Activated B cell treated with CpG ODN at 0.5 μM for 24 hours (primary cell): ENCODE results near the gene APC. TPM values are rescaled to one million over a fixed set of nuclear protein-coding genes. Genes with fewer than 3 reads are reported as not detected.

Experiments
- ATAC-seq: fragments of 200-7000 bp; cut with Tn5 transposase; one replicate; pipeline ENCODE4 v1.10.0; 2021; ENCODE audit warnings: low read depth, mild to moderate bottlenecking, moderate library complexity
- CTCF ChIA-PET: fragments of 350-600 bp; sonication (Branson Sonifier 250); formaldehyde crosslinking; loops from one replicate; lab custom pipeline; 2021; ENCODE audit warnings: antibody characterized with exemption; lab: Charles Lee
- POLR2A ChIA-PET: fragments of 350-600 bp; sonication (Branson Sonifier 250); formaldehyde crosslinking; loops from one replicate; lab custom pipeline; 2021; ENCODE audit warnings: antibody characterized with exemption; lab: Charles Lee
- DNase-seq: peaks from one replicate; pipeline ENCODE4 v3.0.0; 2022
- H3K27ac Mint-ChIP-seq: one replicate; pipeline ENCODE4 v1.8.0; 2020; ENCODE audit warnings: mixed read lengths
- H3K27me3 Mint-ChIP-seq: one replicate; pipeline ENCODE4 v1.8.0; 2021; ENCODE audit warnings: mixed read lengths
- H3K36me3 Mint-ChIP-seq: one replicate; pipeline ENCODE4 v1.8.0; 2021; ENCODE audit warnings: low read depth, mixed read lengths
- H3K4me1 Mint-ChIP-seq: one replicate; pipeline ENCODE4 v1.8.0; 2021; ENCODE audit warnings: mixed read lengths
- H3K4me3 Mint-ChIP-seq: one replicate; pipeline ENCODE4 v1.8.0; 2020; ENCODE audit warnings: mild to moderate bottlenecking, mixed read lengths
- H3K9me3 Mint-ChIP-seq: one replicate; pipeline ENCODE4 v1.8.0; 2020; ENCODE audit warnings: mixed read lengths
- CTCF ChIP-seq: fragments of 200-600 bp; IDR thresholded peaks from one replicate; pipeline ENCODE4 v1.8.0; 2022; ENCODE audit warnings: antibody characterized with exemption, mild to moderate bottlenecking
- intact Hi-C: fragments of 100-400 bp; cut with micrococcal nuclease; formaldehyde crosslinking; loops from one replicate; pipeline ENCODE4 v1.15.1; 2024
- total RNA-seq: library from RNA; stranded (reverse); gene quantifications from 2 replicates; pipeline ENCODE4 v1.2.3, GENCODE V29; 2022

The APC gene
- total RNA-seq, 1 donor from 2014 or later = 41.7 TPM

- Mint-ChIP-seq H3K4me3 (peak within 1 kb of the TSS; percentile 96), H3K9me3 (no peaks in the 10 kb centered on the region), H3K36me3 (peaks cover 33% of the 10 kb centered on the region), H3K27ac (peak within 1 kb of the TSS; percentile 96), H3K4me1 (peaks cover 34% of the 10 kb centered on the region), H3K27me3 (peaks cover 4% of the 10 kb centered on the region)
- no peak for TF ChIP-seq CTCF
- intact Hi-C loops = loop anchor here (1.0 to 10.0 kb wide), 10 partner anchors 13 to 1769 kb away; partner anchors contain the start of genes DCP2, NREP, REEP5 and STARD4
- peak; percentile 83 for DNase-seq
- POLR2A ChIA-PET = interaction anchor here (1.0 to 2.4 kb wide), 10 partner anchors 9 to 338 kb away, joined by 3 to 36 read pairs (median 6); partner anchors contain the start of genes DCP2 and REEP5
- CTCF ChIA-PET = interaction anchor here (0.5 to 1.6 kb wide), 7 partner anchors 11 to 135 kb away, joined by 3 to 10 read pairs (median 3); no protein-coding TSS in a partner anchor
- peak; percentile 94 for ATAC-seq
Measured at GRCh38 chr5:112860929-112861637, 123.4 kb downstream of the APC start, which contains the start of gene SRP19. SRP19 (plus strand) TSS chr5:112861287; CDS start chr5:112861377, 90 bp downstream.

GRCh38 chr5:112861638-112861985 lies 123.9 kb downstream of the APC start:
- no peaks in the 10 kb centered on the region for H3K27me3 Mint-ChIP-seq
- peaks cover 34% of the 10 kb centered on the region for H3K4me1 Mint-ChIP-seq
- CTCF ChIA-PET = interaction anchor here (1.4 to 1.6 kb wide), 2 partner anchors 13 to 103 kb away, joined by 5 to 10 read pairs; no protein-coding TSS in a partner anchor

GRCh38 chr5:112862085-112862484 lies 124.4 kb downstream of the APC start:
- Mint-ChIP-seq H3K27ac (peak overlapping the region; percentile 96), H3K9me3 (no peaks in the 10 kb centered on the region), H3K27me3 (no peaks in the 10 kb centered on the region), H3K4me3 (peak overlapping the region; percentile 96), H3K36me3 (peaks cover 43% of the 10 kb centered on the region), H3K4me1 (peaks cover 34% of the 10 kb centered on the region)
- no peak for DNase-seq
- CTCF ChIA-PET = interaction anchor here (1.6 kb wide), 1 partner anchor 14 kb away, joined by 10 read pairs; no protein-coding TSS in a partner anchor
- TF ChIP-seq CTCF = no peak
- intact Hi-C loops = loop anchor here (5.0 to 10.0 kb wide), 2 partner anchors 1107 to 1350 kb away; partner anchors contain the start of genes NREP and STARD4
- POLR2A ChIA-PET = interaction anchor here (2.1 to 2.4 kb wide), 2 partner anchors 60 to 114 kb away, joined by 23 to 36 read pairs; partner anchors contain the start of genes DCP2 and REEP5
- no peak for ATAC-seq

More at GRCh38 chr5:112861638-112861985, 123.9 kb downstream of the APC start:
- peak overlapping the region; percentile 96 for H3K27ac Mint-ChIP-seq
- H3K4me3 Mint-ChIP-seq = peak overlapping the region; percentile 96
- H3K36me3 Mint-ChIP-seq = peaks cover 38% of the 10 kb centered on the region
- no peaks in the 10 kb centered on the region for H3K9me3 Mint-ChIP-seq
- ATAC-seq = no peak
- intact Hi-C loops = loop anchor here (1.0 to 10.0 kb wide), 10 partner anchors 13 to 1769 kb away; partner anchors contain the start of genes DCP2, NREP, REEP5 and STARD4
- no peak for TF ChIP-seq CTCF
- no peak for DNase-seq
- POLR2A ChIA-PET = interaction anchor here (1.0 to 2.4 kb wide), 10 partner anchors 10 to 338 kb away, joined by 3 to 36 read pairs (median 6); partner anchors contain the start of genes DCP2 and REEP5

- Mint-ChIP-seq H3K4me1 (peaks cover 34% of the 10 kb centered on the region), H3K27me3 (no peaks in the 10 kb centered on the region), H3K27ac (peak overlapping the region; percentile 18), H3K36me3 (peaks cover 57% of the 10 kb centered on the region), H3K9me3 (no peaks in the 10 kb centered on the region), H3K4me3 (peak overlapping the region; percentile 28)
- ChIA-PET POLR2A (no interaction called here), CTCF (interaction anchor here (1.1 kb wide), 1 partner anchor 15 kb away, joined by 3 read pairs; no protein-coding TSS in a partner anchor)
- DNase-seq (no peak), ATAC-seq (no peak)
- intact Hi-C loops = loop anchor here (5.0 to 10.0 kb wide), 2 partner anchors 1109 to 1351 kb away; partner anchors contain the start of genes NREP and STARD4
- no peak for TF ChIP-seq CTCF
Measured at GRCh38 chr5:112863549-112863948, 125.9 kb downstream of the APC start.
